ENCODE measurements around the gene PDILT.
"Not testable (repeated sequence)": the region's sequence is repeated elsewhere in the genome, so short reads cannot be mapped to it uniquely, and the experiment has no call there.

DNA sequence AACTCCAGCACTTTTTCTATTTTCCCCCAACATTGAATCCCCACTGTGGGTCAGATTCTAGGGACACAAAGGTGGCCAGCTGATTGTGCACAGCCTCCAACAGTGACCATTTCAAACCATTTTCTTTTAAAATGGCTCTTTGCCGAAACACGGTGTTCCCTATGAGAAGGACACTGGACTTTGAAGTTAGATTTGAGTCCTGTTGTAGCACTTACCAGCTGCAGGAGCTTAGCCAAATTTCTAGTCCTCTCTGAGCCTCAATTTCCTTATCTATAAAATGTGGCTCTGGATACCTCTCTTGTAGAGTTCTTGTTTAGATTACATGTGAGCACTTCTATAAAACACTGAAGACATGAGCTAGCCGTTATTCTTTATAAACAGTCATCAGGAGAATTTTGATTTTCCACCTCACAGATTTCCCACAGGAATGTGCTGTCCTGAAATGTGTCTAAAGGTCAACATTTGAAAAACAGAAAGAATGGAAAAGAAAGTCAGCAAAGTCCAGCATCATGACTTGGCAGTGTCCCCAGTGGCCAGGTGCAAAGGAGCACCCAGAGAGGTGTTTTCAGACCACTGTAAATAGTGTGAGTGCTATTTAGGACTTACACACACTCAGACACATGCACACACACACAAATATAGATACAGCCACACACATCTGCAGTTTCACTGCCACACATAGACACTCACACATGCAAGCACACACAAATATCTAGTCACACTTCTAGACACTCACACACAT, 42.3 kb upstream of the PDILT start:
- TF ChIP-seq, protein P1, sequence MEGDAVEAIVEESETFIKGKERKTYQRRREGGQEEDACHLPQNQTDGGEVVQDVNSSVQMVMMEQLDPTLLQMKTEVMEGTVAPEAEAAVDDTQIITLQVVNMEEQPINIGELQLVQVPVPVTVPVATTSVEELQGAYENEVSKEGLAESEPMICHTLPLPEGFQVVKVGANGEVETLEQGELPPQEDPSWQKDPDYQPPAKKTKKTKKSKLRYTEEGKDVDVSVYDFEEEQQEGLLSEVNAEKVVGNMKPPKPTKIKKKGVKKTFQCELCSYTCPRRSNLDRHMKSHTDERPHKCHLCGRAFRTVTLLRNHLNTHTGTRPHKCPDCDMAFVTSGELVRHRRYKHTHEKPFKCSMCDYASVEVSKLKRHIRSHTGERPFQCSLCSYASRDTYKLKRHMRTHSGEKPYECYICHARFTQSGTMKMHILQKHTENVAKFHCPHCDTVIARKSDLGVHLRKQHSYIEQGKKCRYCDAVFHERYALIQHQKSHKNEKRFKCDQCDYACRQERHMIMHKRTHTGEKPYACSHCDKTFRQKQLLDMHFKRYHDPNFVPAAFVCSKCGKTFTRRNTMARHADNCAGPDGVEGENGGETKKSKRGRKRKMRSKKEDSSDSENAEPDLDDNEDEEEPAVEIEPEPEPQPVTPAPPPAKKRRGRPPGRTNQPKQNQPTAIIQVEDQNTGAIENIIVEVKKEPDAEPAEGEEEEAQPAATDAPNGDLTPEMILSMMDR (IDR thresholded peaks at IDR 0.05): not testable (repeated sequence)
- not testable (repeated sequence) for TF ChIP-seq POLR2A (IDR thresholded peaks at IDR 0.05); POLR2AphosphoS5 (IDR thresholded peaks at IDR 0.05; ENCODE audit: insufficient read depth in 1 of 2, low read depth in 1 of 2)
